COLO668 (cell line): ENCODE measurements around the gene ANGEL1.

ENCODE experiments used
- DNase-seq: peaks from one replicate; lab custom pipeline; 2025; ENCODE audit not compliant: unreplicated experiment; lab: John Stamatoyannopoulos, UW

Gene ANGEL1

GRCh38 chr14:76820700-76821099, 8.0 kb upstream of the ANGEL1 start:
- DNase-seq, result no peak

GRCh38 chr14:76814726-76815645, 2.3 kb upstream of the ANGEL1 start:
- no peak for DNase-seq

- DNase-seq, result peak; percentile 58
These were observed 625 bp downstream of the ANGEL1 start for GRCh38 chr14:76812093-76812421.

GRCh38 chr14:76811561-76811960, 1.1 kb downstream of the ANGEL1 start:
- DNase-seq, result no peak

- peak; percentile 23 for DNase-seq
These were observed 1.7 kb downstream of the ANGEL1 start for GRCh38 chr14:76810953-76811400.

- no peak for DNase-seq
These were observed 2.2 kb downstream of the ANGEL1 start for GRCh38 chr14:76810525-76810924.

- no peak for DNase-seq
These were observed 3.7 kb downstream of the ANGEL1 start for GRCh38 chr14:76808990-76809389.

- no peak for DNase-seq
These were observed 4.7 kb downstream of the ANGEL1 start for GRCh38 chr14:76808011-76808410.

- DNase-seq, result no peak
These were observed 6.2 kb downstream of the ANGEL1 start for GRCh38 chr14:76806446-76806845.

GRCh38 chr14:76793956-76794355, 18.7 kb downstream of the ANGEL1 start:
- DNase-seq, result no peak

- no peak for DNase-seq
These were observed 19.4 kb downstream of the ANGEL1 start for GRCh38 chr14:76793324-76793723.

GRCh38 chr14:76792422-76792821, 20.3 kb downstream of the ANGEL1 start:
- DNase-seq, result no peak

GRCh38 chr14:76786601-76787000, 26.1 kb downstream of the ANGEL1 start:
- no peak for DNase-seq

GRCh38 chr14:76784881-76785280, 27.8 kb downstream of the ANGEL1 start:
- peak; percentile 76 for DNase-seq

GRCh38 chr14:76784266-76784874, 28.3 kb downstream of the ANGEL1 start:
- DNase-seq, result no peak

- no peak for DNase-seq
These were observed 29.7 kb downstream of the ANGEL1 start for GRCh38 chr14:76782885-76783566.

GRCh38 chr14:76782115-76782884, 30.4 kb downstream of the ANGEL1 start:
- DNase-seq, result no peak

- DNase-seq, result no peak
These were observed 31.0 kb downstream of the ANGEL1 start for GRCh38 chr14:76781648-76782051.

- DNase-seq, result no peak
These were observed 31.6 kb downstream of the ANGEL1 start for GRCh38 chr14:76780875-76781647.

GRCh38 chr14:76780360-76780759, 32.3 kb downstream of the ANGEL1 start:
- DNase-seq, result no peak

GRCh38 chr14:76780058-76780345, 32.7 kb downstream of the ANGEL1 start:
- no peak for DNase-seq
